Loucy (cell line): Measurements from ENCODE around the gene MTMR3.
A peak's percentile ranks its signal among the peaks of the same experiment; 100 is the strongest.

ENCODE experiments used
- H2AFZ ChIP-seq: fragments of 200-600 bp; sonication (generic); 2 replicates; pipeline ENCODE4 v1.6.0; 2016; ENCODE audit warnings: antibody characterized with exemption, mild to moderate bottlenecking, low read length, moderate library complexity
- H3F3A ChIP-seq: fragments of 200-600 bp; 2 replicates; pipeline ENCODE4 v1.6.0; 2016; ENCODE audit warnings: antibody characterized with exemption, low read depth, mild to moderate bottlenecking
- H3K27me3 ChIP-seq: fragments of 200-600 bp; sonication (generic); 2 replicates; pipeline ENCODE4 v1.6.1; 2014; ENCODE audit warnings: low read length, mild to moderate bottlenecking; ENCODE audit not compliant: insufficient read depth, poor library complexity, severe bottlenecking
- H3K36me3 ChIP-seq: fragments of 200-600 bp; sonication (generic); 2 replicates; pipeline ENCODE4 v1.6.1; 2016; ENCODE audit warnings: low read length; ENCODE audit not compliant: insufficient read depth
- H3K4me1 ChIP-seq: fragments of 200-600 bp; sonication (generic); 2 replicates; pipeline ENCODE4 v1.5.1; 2014; ENCODE audit warnings: low read length, mild to moderate bottlenecking; ENCODE audit not compliant: insufficient read depth, poor library complexity, severe bottlenecking
- H3K4me2 ChIP-seq: fragments of 200-600 bp; sonication (generic); 2 replicates; pipeline ENCODE4 v1.6.0; 2014; ENCODE audit warnings: antibody characterized with exemption, low read length, low read depth, mild to moderate bottlenecking; ENCODE audit not compliant: poor library complexity, severe bottlenecking
- H3K4me3 ChIP-seq: fragments of 200-600 bp; sonication (generic); 2 replicates; pipeline ENCODE4 v1.5.1; 2014; ENCODE audit warnings: low read length, mild to moderate bottlenecking, mixed read lengths; ENCODE audit not compliant: poor library complexity, severe bottlenecking
- H3K79me2 ChIP-seq: fragments of 200-600 bp; sonication (generic); 2 replicates; pipeline ENCODE4 v1.6.1; 2014; ENCODE audit warnings: low read length; ENCODE audit not compliant: insufficient read depth
- H3K9ac ChIP-seq: fragments of 200-600 bp; sonication (generic); 2 replicates; pipeline ENCODE4 v1.6.0; 2014; ENCODE audit warnings: mild to moderate bottlenecking, low read depth, low read length, moderate library complexity; ENCODE audit not compliant: poor library complexity, severe bottlenecking
- H3K9me2 ChIP-seq: fragments of 200-600 bp; sonication (generic); replicated peaks from 2 replicates; pipeline ENCODE4 v1.6.1; 2016; ENCODE audit warnings: low read depth, low read length, mixed read lengths
- H3K9me3 ChIP-seq: fragments of 200-600 bp; sonication (generic); 2 replicates; pipeline ENCODE4 v1.6.1; 2014; ENCODE audit warnings: mild to moderate bottlenecking, antibody characterized with exemption, low read length, low read depth; ENCODE audit not compliant: insufficient read depth
- H4K20me1 ChIP-seq: fragments of 200-600 bp; sonication (generic); 2 replicates; pipeline ENCODE4 v1.6.0; 2014; ENCODE audit warnings: antibody characterized with exemption, low read length, mild to moderate bottlenecking; ENCODE audit not compliant: insufficient read depth, poor library complexity, severe bottlenecking
- CTCF ChIP-seq: fragments of 200-600 bp; sonication (generic); conservative IDR thresholded peaks from 2 replicates; pipeline ENCODE4 v1.5.1; 2014; ENCODE audit warnings: mild to moderate bottlenecking, antibody characterized with exemption, low read length
- EZH2phosphoT487 ChIP-seq: fragments of 200-600 bp; IDR thresholded peaks from 2 replicates; pipeline ENCODE4 v1.6.1; 2018; ENCODE audit warnings: antibody characterized with exemption, mild to moderate bottlenecking, moderate library complexity, borderline replicate concordance

MTMR3 gene

GRCh38 chr22:29892315-29893156, 9.6 kb downstream of the MTMR3 start:
- H3K27me3 ChIP-seq: no peaks in the 10 kb centered on the region
- H4K20me1 ChIP-seq: peaks cover 37% of the 10 kb centered on the region
- no peaks in the 10 kb centered on the region for H3K36me3 ChIP-seq
- no peak overlapping the region for H2AFZ ChIP-seq
- TF ChIP-seq EZH2phosphoT487: no peak
- TF ChIP-seq CTCF: no peak
- peaks cover 95% of the 10 kb centered on the region for H3K79me2 ChIP-seq
- H3K4me2 ChIP-seq: peak overlapping the region; percentile 11
- no peak overlapping the region for H3K4me3 ChIP-seq
- peaks cover 6% of the 10 kb centered on the region for H3K4me1 ChIP-seq
- no peaks in the 10 kb centered on the region for H3K9me2 ChIP-seq
- no peaks in the 10 kb centered on the region for H3K9me3 ChIP-seq
- H3K9ac ChIP-seq: no peak overlapping the region
- no peaks in the 10 kb centered on the region for H3F3A ChIP-seq

- H2AFZ ChIP-seq: no peak overlapping the region
- no peak overlapping the region for H3K9ac ChIP-seq
- H3K36me3 ChIP-seq: no peaks in the 10 kb centered on the region
- peaks cover 92% of the 10 kb centered on the region for H3K79me2 ChIP-seq
- H3K4me2 ChIP-seq: no peak overlapping the region
- no peak overlapping the region for H3K4me3 ChIP-seq
- peaks cover 7% of the 10 kb centered on the region for H3K4me1 ChIP-seq
- no peaks in the 10 kb centered on the region for H3K9me3 ChIP-seq
- H4K20me1 ChIP-seq: peaks cover 21% of the 10 kb centered on the region
- no peaks in the 10 kb centered on the region for H3F3A ChIP-seq
- no peak for TF ChIP-seq CTCF
- H3K9me2 ChIP-seq: no peaks in the 10 kb centered on the region
- no peaks in the 10 kb centered on the region for H3K27me3 ChIP-seq
These were observed 18.4 kb downstream of the MTMR3 start for GRCh38 chr22:29901354-29901753.

GRCh38 chr22:29903371-29903770, 20.4 kb downstream of the MTMR3 start:
- Histone ChIP-seq H3K4me1 (peaks cover 19% of the 10 kb centered on the region), H3K4me2 (no peak overlapping the region), H3K79me2 (peaks cover 91% of the 10 kb centered on the region), H3K27me3 (no peaks in the 10 kb centered on the region), H3K9me2 (no peaks in the 10 kb centered on the region), H3F3A (no peaks in the 10 kb centered on the region; the same call in 1 of the 2 replicates), H4K20me1 (peaks cover 22% of the 10 kb centered on the region), H2AFZ (no peak overlapping the region), H3K9me3 (no peaks in the 10 kb centered on the region), H3K36me3 (no peaks in the 10 kb centered on the region), H3K4me3 (no peak overlapping the region), H3K9ac (no peak overlapping the region)
- TF ChIP-seq EZH2phosphoT487 (no peak), CTCF (no peak)
